BLaER1 (cell line): ENCODE data around the gene ADGRL1.
"Not testable (repeated sequence)": the region's sequence is repeated elsewhere in the genome, so short reads cannot be mapped to it uniquely, and the experiment has no call there.

Experiments
- H3K27ac ChIP-seq: shearing (Covaris generic); formaldehyde crosslinking; 2 replicates; pipeline ENCODE4 v1.8.1; 2022
- H3K27me3 ChIP-seq: shearing (Covaris generic); formaldehyde crosslinking; 2 replicates; pipeline ENCODE4 v1.8.1; 2022
- H3K36me3 ChIP-seq: shearing (Covaris generic); formaldehyde crosslinking; 2 replicates; pipeline ENCODE4 v1.8.1; 2022
- H3K4me1 ChIP-seq: shearing (Covaris generic); formaldehyde crosslinking; 2 replicates; pipeline ENCODE4 v1.8.1; 2022
- H3K4me2 ChIP-seq: shearing (Covaris generic); formaldehyde crosslinking; 2 replicates; pipeline ENCODE4 v1.8.1; 2022
- H3K4me3 ChIP-seq: shearing (Covaris generic); formaldehyde crosslinking; 2 replicates; pipeline ENCODE4 v1.8.1; 2022
- H3K9ac ChIP-seq: shearing (Covaris generic); formaldehyde crosslinking; 2 replicates; pipeline ENCODE4 v1.8.1; 2022
- H3K9me3 ChIP-seq: shearing (Covaris generic); formaldehyde crosslinking; 2 replicates; pipeline ENCODE4 v1.8.1; 2022
- H4K20me1 ChIP-seq: shearing (Covaris generic); formaldehyde crosslinking; 2 replicates; pipeline ENCODE4 v1.8.1; 2022
- Cebpa-rat ChIP-seq: shearing (Covaris generic); IDR thresholded peaks from 2 replicates; pipeline ENCODE4 v1.8.1; 2022

The ADGRL1 gene

DNA sequence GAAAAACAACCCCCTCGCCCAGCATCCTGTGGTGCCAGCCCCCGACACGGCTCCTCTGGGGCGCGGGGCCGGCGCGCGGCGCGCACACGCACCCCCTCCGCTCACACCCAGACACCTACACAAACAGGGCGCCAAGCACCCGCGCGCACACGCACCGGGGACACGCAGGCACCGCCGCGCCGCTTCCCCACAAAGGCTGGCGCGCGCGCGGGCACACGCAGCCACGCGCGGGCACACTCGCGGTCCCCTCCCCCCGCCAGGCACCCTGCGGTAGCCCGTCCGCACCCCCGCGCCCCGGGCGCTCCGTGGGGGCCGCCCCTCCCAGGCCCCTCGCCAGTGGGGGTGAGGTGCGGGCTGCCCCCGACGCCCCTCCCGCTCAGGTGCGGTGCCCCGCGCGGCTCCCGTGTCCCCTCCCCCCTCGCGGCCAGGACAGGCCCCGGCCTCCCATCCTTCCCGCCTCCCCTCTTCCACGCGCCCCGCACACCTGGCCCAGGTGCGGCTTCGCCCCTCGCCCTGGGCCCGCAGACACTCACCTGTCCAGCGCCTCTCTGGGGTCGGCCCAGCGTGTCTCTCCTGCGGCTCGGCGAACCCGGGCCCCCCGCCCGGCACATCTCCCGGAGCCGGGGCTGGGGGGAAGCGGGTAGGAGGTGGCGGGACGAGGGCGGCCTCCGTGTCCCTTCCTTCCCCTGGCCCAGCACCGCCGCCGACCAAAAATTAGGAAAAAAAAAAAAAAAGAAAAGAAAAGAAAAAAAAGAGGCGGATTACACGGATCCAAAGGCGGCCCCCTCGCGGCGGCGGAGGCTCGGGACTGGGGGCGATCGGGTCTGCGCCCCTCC, at the start of gene ADGRL1:
Gene ADGRL1, minus strand, starts transcription at position 718 of the 836 bp plus-strand sequence. CDS start 22,567 bp downstream, outside the sequence.
- peak within 1 kb of the TSS; percentile 76 for H3K4me3 ChIP-seq
- peak within 1 kb of the TSS; percentile 86 for H3K9ac ChIP-seq
- peak within 1 kb of the TSS; percentile 90 for H3K4me2 ChIP-seq
- peaks cover 54% of the 10 kb centered on the region for H3K27me3 ChIP-seq
- peaks cover 58% of the 10 kb centered on the region for H3K4me1 ChIP-seq
- peak within 1 kb of the TSS; percentile 92 for H3K27ac ChIP-seq
- H3K9me3 ChIP-seq, H3K36me3 ChIP-seq: not testable (repeated sequence)
- H4K20me1 ChIP-seq = peaks cover 50% of the 10 kb centered on the region

DNA sequence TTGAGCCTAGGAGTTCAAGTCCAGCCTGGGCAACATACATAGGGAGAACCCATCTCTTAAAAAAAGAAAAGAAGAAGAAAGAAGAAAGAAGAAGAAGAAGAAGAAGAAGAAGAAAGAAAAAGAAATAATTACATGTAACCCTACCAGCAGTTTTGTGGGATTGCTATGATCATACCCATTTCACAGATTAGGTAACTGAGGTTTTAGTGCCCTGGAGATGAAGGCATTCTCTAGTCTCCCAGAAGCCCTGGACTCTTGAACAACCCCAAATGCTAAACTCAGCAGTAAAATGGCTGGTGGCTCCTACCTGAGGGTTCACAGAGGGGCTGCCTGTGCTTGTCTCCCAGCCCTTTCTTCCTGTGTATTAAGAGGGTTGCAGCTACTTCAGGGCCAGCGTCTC, 49.3 kb upstream of the ADGRL1 start:
- not testable (repeated sequence) for H4K20me1 ChIP-seq, H3K9me3 ChIP-seq, H3K27me3 ChIP-seq, H3K27ac ChIP-seq, H3K9ac ChIP-seq, H3K4me3 ChIP-seq, H3K36me3 ChIP-seq
- H3K4me1 ChIP-seq = peaks cover 56% of the 10 kb centered on the region
- H3K4me2 ChIP-seq = peak overlapping the region; percentile 47

DNA sequence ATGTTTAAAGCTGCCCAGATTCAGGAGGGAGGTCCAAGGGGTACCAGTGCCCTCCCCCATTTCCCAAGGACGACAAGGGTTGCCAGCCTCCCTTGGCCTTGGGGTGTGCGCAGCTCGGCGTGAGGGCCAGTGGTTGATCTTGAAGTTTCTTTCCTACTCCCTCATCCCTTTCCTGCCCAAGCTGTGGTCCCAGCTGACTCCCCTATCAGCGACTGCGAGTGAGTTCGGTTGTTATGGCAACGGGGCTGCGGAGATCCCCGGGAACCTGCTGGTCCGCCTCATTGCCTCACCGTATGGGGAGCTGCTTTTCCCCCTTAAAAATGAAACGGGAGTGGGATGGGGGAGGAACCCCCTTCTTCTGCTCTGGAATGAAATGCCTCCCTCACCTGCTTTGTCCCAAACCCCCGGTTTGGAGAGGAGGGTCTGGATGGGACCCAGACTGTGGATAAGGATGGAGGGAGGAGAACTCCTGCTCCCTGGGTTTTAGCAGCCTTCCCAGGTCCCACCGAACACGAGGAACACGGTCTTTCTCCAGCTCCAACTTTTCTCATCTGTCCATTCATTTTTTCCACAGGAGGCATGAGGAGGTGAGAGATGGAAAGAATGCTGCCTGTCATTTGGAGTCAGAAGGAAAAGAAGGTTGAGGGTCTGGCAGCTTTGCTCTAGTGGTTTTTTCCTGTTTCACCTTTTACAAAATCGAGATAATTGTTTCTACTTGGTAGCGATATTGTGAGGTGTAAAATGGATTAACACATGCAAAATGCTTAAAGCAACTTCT, 48.0 kb upstream of the ADGRL1 start:
- Histone ChIP-seq H3K4me2 (peak overlapping the region; percentile 65), H3K4me1 (peaks cover 65% of the 10 kb centered on the region)
- H3K9ac ChIP-seq, H3K36me3 ChIP-seq, H3K27ac ChIP-seq, H3K9me3 ChIP-seq, H3K4me3 ChIP-seq, H3K27me3 ChIP-seq, H4K20me1 ChIP-seq: not testable (repeated sequence)

DNA sequence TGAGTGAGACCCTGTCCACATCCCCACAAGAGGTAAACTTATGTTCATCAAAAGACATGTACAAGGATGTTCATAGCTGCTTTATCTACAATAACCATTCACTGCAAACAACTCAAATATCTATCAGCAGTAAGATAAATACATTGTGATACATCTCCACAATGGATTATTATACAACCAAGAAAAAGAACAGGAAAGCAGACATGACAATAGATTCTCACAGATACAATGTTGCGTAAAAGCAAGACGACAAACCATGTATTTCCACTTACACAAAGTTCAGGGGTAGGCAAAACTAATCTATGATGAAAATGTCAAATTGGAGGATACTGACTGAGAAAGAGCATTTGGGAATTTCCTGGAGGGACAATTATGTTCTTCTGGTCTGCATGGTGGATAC, 46.2 kb upstream of the ADGRL1 start:
- peaks cover 66% of the 10 kb centered on the region for H3K4me1 ChIP-seq
- not testable (repeated sequence) for H4K20me1 ChIP-seq, H3K4me3 ChIP-seq, H3K36me3 ChIP-seq, H3K9ac ChIP-seq, H3K27ac ChIP-seq, H3K27me3 ChIP-seq, H3K4me2 ChIP-seq, H3K9me3 ChIP-seq

DNA sequence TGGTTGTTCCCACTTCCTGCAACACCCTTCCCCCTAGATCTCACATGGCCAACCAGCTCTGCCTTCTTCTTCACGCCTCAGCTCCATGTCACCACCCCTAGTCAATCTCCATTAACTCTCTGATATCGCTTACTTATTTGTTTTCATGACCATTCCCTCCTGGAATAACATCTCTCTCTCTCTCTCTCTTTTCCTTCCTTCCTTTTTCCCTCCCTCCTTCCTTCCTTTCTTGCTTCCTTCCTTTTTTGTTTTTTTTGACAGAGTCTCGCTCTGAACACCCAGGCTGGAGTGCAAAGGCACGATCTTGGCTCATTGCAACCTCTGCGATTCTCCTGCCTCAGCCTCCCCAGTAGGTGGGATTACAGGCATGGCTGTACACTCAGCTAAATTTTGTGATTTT, 44.9 kb upstream of the ADGRL1 start:
- no peak overlapping the region for H3K27ac ChIP-seq
- H3K4me2 ChIP-seq = no peak overlapping the region
- peaks cover 65% of the 10 kb centered on the region for H3K4me1 ChIP-seq
- no peaks in the 10 kb centered on the region for H4K20me1 ChIP-seq
- no peaks in the 10 kb centered on the region for H3K36me3 ChIP-seq
- TF ChIP-seq Cebpa-rat = no peak
- no peaks in the 10 kb centered on the region for H3K27me3 ChIP-seq
- H3K4me3 ChIP-seq = no peak overlapping the region
- no peak overlapping the region for H3K9ac ChIP-seq
- no peaks in the 10 kb centered on the region for H3K9me3 ChIP-seq

DNA sequence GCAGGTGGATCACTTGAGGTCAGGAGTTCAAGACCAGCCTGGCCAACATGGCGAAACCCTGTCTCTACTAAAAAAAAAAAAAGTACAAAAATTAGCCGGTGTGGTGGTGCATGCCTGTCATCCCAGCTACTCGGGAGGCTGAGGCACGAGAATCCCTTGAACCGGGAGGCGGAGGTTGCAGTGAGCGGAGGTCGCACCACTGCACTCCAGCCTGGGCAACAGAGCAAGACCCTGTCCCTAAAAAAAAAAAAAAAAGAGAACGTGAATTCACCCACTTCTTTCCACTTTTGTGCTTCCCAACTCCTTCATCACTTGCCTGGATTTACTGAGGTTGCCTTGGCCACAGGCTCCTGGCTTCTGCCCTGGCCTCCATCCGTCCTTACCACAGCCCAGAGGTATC, 44.3 kb upstream of the ADGRL1 start:
- not testable (repeated sequence) for H3K27ac ChIP-seq

DNA sequence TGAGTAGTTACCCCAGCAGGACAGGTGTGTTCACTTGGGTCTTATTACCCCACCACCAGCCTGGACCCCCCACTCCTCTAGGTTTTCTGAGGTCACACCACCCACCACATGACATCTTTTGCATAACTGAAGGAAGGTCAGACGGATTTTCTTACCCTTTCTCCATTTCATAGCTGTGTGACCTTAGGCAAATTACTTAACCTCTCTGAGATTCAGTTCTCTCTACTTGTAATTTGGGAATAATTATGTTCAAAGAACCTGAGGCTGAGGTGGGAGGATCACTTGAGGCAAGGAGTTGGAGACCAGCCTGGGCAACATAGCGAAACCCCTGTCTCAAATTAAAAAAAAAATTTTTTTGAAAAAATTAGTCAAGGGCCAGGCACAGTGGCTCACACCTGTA, 43.9 kb upstream of the ADGRL1 start:
- H3K9ac ChIP-seq, H3K4me3 ChIP-seq, H3K27me3 ChIP-seq, H3K9me3 ChIP-seq, H4K20me1 ChIP-seq, H3K36me3 ChIP-seq, H3K27ac ChIP-seq: not testable (repeated sequence)
- Histone ChIP-seq H3K4me2 (peak overlapping the region; percentile 91), H3K4me1 (peaks cover 55% of the 10 kb centered on the region)

More for the DNA sequence above, 44.3 kb upstream of the ADGRL1 start:
- H3K27me3 ChIP-seq, H3K4me3 ChIP-seq, H4K20me1 ChIP-seq, H3K4me2 ChIP-seq, H3K9ac ChIP-seq, H3K9me3 ChIP-seq, H3K36me3 ChIP-seq: not testable (repeated sequence)
- H3K4me1 ChIP-seq = peaks cover 59% of the 10 kb centered on the region

DNA sequence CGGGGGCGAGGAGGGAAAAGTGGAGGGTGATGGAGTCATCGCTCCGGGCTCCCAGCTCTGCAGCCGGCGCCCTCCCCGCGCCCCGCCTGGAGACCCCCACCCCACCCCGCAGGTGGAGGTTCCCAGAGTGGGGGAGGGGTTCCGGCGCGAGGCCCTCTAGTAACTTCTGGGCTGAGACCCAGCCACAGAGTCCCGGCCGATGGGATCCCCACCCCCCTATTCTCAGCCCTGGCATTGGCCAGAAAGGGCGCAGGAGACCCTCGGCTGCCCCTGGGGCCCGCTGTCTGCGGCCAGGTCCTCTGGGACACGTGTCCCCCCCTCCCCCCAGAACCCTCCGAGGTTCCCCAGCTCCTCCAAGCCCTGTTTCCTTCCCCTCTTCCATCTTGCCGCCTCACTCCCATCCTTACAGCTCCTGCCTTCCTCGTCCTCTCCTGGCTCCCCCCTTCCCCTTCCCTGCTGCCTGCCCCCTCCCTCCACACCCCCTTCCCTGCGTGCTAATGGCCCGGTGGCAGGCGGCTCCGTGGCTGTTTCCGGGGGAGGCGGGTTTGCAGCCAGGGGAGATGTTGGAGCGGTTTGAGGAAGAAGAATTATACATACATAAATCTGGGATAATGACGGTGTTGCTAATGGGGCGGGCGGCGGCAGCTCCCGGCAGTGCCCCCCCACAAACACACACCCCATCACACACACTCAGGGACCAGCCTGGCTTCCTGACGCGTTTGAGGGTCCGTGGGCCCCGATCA, 43.2 kb upstream of the ADGRL1 start:
- H3K27me3 ChIP-seq, H3K9me3 ChIP-seq, H3K36me3 ChIP-seq, H4K20me1 ChIP-seq: not testable (repeated sequence)
- Histone ChIP-seq H3K9ac (peak overlapping the region; percentile 76), H3K4me2 (peak overlapping the region; percentile 91), H3K4me1 (peaks cover 48% of the 10 kb centered on the region), H3K27ac (peak overlapping the region; percentile 87), H3K4me3 (peak overlapping the region; percentile 64)

DNA sequence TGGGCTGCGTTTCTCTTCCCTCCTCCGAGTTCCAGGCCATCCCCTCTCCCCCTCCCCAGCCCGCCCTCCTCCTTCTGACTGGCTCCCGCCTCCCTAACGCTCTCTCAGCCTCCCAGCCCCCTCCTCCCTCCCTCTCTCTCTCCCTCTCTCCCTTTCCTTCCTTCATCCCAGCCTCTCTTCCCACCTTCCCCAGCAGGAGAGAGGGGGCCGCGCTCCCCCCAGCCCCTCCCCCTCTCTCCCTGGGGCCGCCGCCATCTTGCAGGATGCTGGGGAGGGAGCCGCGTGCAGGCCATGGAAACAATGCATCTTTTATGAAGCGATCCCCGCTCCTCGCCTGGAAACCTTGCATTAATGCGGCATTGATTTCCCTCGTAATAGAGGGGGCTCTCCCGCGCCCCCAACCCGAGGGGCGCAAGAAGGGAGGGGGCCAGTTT, 42.6 kb upstream of the ADGRL1 start:
- H3K4me1 ChIP-seq = peaks cover 42% of the 10 kb centered on the region
- peak overlapping the region; percentile 91 for H3K4me2 ChIP-seq
- H3K4me3 ChIP-seq = peak overlapping the region; percentile 64
- no peak for TF ChIP-seq Cebpa-rat
- no peaks in the 10 kb centered on the region for H4K20me1 ChIP-seq
- no peaks in the 10 kb centered on the region for H3K9me3 ChIP-seq
- no peaks in the 10 kb centered on the region for H3K27me3 ChIP-seq
- peak overlapping the region; percentile 76 for H3K9ac ChIP-seq
- peak overlapping the region; percentile 87 for H3K27ac ChIP-seq
- H3K36me3 ChIP-seq = no peaks in the 10 kb centered on the region

DNA sequence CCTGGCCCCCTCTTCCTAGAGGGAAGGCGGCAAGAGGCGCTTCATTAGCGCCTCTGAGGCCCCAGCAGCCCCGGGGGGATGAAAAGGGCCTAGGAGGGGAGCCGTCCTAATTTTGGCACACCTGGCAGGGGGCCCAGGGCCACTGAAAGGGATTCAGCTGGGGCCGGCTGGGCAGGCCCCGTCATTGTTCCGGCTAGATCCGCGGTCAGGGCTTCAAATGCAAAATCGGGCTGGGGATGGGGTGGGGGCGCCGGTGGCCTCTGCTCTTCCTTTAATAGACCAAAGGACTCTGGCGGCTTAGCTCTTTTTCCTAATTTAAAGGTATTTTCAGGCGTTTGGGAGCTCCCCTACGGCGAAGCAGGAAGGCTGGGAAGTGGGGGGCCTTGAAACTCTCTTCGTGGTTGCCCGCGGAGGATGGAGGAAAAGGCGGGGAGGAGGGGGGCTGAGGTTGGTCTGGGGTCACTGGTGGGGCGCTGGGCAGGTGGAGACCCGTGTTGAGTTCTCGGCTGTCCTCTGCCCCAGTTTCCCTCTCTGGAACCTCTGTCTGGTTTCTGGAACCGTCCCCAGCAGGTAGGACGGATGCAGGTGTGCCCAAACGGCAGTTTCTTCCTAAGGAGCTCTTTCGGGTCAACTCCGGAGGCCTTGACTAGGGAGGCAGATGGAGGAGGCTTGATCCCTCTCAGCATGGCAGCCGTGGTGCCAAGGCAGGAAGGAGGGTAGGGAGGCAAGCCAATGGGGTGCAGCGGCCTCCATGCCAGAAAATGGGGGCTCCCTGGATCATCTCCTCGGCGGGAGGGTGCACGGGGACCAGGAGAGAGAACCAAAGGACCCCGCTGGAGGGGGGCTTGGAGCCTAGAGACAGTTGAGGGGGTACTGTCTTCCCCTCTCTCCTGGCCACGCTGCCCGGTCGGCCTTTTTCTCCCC, 41.8 kb upstream of the ADGRL1 start:
- not testable (repeated sequence) for H3K9me3 ChIP-seq, H3K36me3 ChIP-seq, H3K27me3 ChIP-seq, H4K20me1 ChIP-seq
- peaks cover 34% of the 10 kb centered on the region for H3K4me1 ChIP-seq
- H3K4me3 ChIP-seq = peak overlapping the region; percentile 57
- H3K4me2 ChIP-seq = peak overlapping the region; percentile 83
- H3K9ac ChIP-seq = peak overlapping the region; percentile 73
- H3K27ac ChIP-seq = peak overlapping the region; percentile 87

DNA sequence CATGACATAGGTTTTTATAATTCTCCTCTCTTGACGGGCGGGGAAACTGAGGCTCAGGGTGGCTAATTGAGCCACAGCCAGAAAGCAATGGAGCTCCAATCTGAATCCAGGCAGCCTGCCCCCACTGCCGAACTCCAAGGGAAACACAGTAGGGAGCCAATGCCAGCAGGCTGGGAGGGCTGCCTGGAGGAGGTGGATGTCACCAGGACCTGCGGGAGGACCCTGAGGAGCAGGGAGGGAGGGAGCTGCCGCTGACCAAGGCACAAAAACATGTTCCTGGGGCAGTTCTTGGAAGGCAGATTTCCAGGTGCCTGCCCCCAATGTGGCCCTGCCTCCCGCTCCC, 41.2 kb upstream of the ADGRL1 start:
- Histone ChIP-seq H3K27ac (peak overlapping the region; percentile 87), H3K4me1 (peaks cover 33% of the 10 kb centered on the region), H3K4me2 (peak overlapping the region; percentile 83), H3K4me3 (peak overlapping the region; percentile 57), H3K9ac (peak overlapping the region; percentile 73)
- H3K9me3 ChIP-seq, H4K20me1 ChIP-seq, H3K27me3 ChIP-seq, H3K36me3 ChIP-seq: not testable (repeated sequence)

DNA sequence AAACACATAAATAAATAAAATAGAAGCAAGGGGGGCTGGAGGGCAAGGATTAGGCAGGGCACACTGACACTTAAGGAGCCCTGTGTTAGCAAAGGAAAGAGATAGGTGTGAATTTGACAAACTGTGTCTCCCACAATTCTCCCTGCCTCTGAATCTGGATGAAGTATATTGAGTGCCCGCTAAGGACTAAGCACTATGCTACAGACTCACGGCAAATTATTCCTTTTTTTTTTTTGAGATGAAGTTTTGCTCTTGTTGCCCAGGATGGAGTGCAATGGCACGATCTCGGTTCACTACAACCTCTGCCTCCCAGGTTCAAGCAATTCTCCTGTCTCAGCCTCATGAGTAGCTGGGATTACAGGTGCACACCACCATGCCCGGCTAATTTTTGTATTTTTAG, 38.4 kb upstream of the ADGRL1 start:
- peaks cover 17% of the 10 kb centered on the region for H3K4me1 ChIP-seq
- H3K9me3 ChIP-seq, H3K4me2 ChIP-seq, H3K27me3 ChIP-seq, H3K27ac ChIP-seq, H3K9ac ChIP-seq, H4K20me1 ChIP-seq, H3K36me3 ChIP-seq, H3K4me3 ChIP-seq: not testable (repeated sequence)

DNA sequence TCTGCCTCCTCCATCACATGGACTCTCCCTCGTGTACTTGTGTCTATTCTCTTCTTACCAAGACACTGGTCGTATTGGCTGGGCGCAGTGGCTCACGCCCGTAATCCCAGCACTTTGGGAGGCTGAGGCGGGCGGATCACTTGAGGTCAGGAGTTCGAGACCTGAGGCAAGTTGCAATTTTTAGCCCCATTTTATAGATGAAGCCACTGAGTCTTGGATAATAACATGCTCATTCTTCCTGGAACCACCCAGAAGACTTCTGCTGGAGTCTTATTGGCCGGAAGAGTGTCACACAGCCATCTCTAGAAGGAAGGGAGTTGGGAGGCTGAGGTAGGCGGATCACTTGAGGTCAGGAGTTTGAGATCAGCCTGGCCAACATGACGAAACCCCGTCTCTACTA, 37.7 kb upstream of the ADGRL1 start:
- not testable (repeated sequence) for H3K27ac ChIP-seq, H3K27me3 ChIP-seq, H3K36me3 ChIP-seq, H3K4me2 ChIP-seq, H4K20me1 ChIP-seq, H3K9ac ChIP-seq, H3K9me3 ChIP-seq, H3K4me3 ChIP-seq
- H3K4me1 ChIP-seq = peaks cover 13% of the 10 kb centered on the region; the same call in 1 of the 2 replicates
